ENCODE results near the gene SKAP1. TPM values are rescaled to one million over a fixed set of nuclear protein-coding genes. Genes with fewer than 3 reads are reported as not detected.

Gene SKAP1
- total RNA-seq, 2 donors from 2014 or later: 136 to 138 TPM

DNA sequence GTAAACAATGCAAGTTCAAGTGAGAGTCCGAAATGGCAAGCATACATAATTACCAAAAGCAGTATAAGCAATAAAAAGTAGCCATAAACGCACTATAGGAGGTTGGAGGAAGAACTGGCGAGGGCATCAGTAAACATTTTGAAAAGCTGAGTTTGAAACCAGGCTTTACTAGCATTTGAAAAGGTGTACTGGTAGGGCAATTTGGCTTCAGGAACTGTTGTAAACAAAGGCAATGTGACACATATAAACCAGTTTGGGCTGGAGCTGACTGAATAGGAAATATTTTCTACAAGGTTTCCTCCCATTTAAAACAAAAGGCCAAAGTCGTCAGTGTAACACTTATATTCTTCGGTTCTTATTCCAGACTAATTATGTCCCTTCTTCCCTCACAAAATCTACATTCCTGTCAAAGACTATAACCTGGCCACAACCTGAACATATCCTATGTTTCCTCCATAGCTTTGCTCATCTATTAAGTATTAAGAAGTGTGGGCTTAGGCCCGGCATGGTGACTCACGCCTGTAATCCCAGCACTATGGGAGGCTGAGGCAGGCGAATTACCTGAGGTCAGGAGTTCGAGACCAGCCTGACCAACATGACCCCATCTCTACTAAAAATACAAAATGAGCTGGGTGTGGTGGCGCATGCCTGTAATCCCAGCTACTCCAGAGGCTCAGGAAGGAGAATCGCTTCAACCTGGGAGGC, 336.5 kb downstream of the SKAP1 start:
- ATAC-seq (no peak), DNase-seq (no peak)
- H3K27me3 Mint-ChIP-seq: no peaks in the 10 kb centered on the region
- H3K4me3 Mint-ChIP-seq: no peak overlapping the region
- peaks cover 10% of the 10 kb centered on the region for H3K4me1 Mint-ChIP-seq
- peaks cover 2% of the 10 kb centered on the region for H3K36me3 Mint-ChIP-seq (ENCODE audit: low read depth)
- peak overlapping the region; percentile 14 for H3K27ac Mint-ChIP-seq
- no peaks in the 10 kb centered on the region for H3K9me3 ChIP-seq (ENCODE audit: control insufficient read depth, low read length, poor library complexity, severe bottlenecking)

DNA sequence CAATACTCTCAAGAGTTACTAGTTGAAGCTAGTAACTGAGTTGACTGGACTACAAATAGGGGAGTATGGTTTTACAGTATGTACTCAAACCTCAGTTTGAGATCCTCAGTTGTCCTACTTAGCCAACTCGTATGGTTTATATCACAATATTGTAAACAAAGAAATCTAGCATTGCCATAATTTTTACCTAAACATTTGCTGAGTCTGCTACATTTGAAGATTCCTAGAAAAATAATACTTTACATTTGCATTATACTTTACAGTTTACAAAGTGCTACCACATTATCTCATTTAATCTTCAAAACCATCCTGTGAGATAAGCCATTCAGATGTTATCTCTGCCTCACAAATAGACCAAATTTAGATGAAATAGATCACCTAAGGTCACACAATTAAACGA, 345.1 kb downstream of the SKAP1 start:
- Mint-ChIP-seq H3K4me3 (no peak overlapping the region), H3K4me1 (peaks cover 5% of the 10 kb centered on the region), H3K36me3 (ENCODE audit: low read depth) (no peaks in the 10 kb centered on the region), H3K27me3 (no peaks in the 10 kb centered on the region), H3K27ac (no peak overlapping the region)
- no peaks in the 10 kb centered on the region for H3K9me3 ChIP-seq (ENCODE audit: control insufficient read depth, low read length, poor library complexity, severe bottlenecking)
- ATAC-seq (no peak), DNase-seq (no peak)

Other genes starting within 250 kb of the SKAP1 start
- gene HOXB1, start 100.8 kb upstream of the SKAP1 start, total RNA-seq: not detected
- 10 to 100 TPM in 1 of 2 donors, 1 to 10 TPM in 1; 4.5 to 18.8 TPM for gene HOXB2, start 114.9 kb upstream of the SKAP1 start, total RNA-seq
- gene HOXB4, start 148.1 kb upstream of the SKAP1 start, total RNA-seq: 1 to 10 TPM in 1 of 2 donors, under 1 TPM in 1; 0.91 to 1.8 TPM
- 1 to 10 TPM; 1.7 to 4.6 TPM for gene HOXB3, start 160.0 kb upstream of the SKAP1 start, total RNA-seq
- not detected for gene HOXB5, start 163.6 kb upstream of the SKAP1 start, total RNA-seq
- not detected for gene HOXB6, start 174.8 kb upstream of the SKAP1 start, total RNA-seq
- under 1 TPM in 1 of 2 donors, not detected in 1; 0.82 TPM for gene HOXB7, start 180.8 kb upstream of the SKAP1 start, total RNA-seq
- not detected for gene HOXB8, start 185.1 kb upstream of the SKAP1 start, total RNA-seq
- under 1 TPM in 1 of 2 donors, not detected in 1; 0.16 TPM for gene HOXB9, start 196.1 kb upstream of the SKAP1 start, total RNA-seq

Data from T-helper 17 cell (primary cell).